HFF-Myc (cell line): ENCODE data around the gene SAPCD2.

Experiments
- DNase-seq: peaks from one replicate; pipeline ENCODE4 v3.0.0-alpha.2; 2011; ENCODE audit warnings: low read depth; ENCODE audit errors: extremely low read depth
- H3K4me3 ChIP-seq: replicated peaks from 2 replicates; pipeline ENCODE4 v1.5.1; 2011; ENCODE audit warnings: low read depth, mild to moderate bottlenecking, control low read depth, low read length
- CTCF ChIP-seq: IDR thresholded peaks from 2 replicates; pipeline ENCODE4 v1.5.1; 2012; ENCODE audit warnings: mild to moderate bottlenecking, low read depth, low read length, control low read depth; ENCODE audit errors: missing control alignments

SAPCD2 gene

DNA sequence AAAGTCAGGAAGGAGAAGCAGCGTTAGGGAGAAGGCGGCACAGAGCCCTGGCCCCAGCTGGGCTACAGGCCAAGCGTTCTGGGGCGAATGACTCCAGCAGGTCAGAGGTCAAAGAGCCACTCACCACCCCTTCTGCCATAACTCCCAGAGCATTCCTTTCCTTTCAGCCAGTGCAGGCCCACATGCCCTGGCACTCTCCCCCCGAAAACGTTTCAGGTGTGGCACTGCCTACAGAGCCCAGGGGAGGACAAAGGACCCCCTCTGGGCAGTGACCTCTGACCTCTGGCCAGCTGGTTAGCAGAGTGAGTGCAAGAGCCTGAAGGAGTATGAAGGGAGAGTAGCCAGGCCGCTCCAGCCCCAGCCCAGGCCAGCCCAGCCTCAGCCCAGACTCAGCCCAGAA, 47.2 kb downstream of the SAPCD2 start:
- no peak for TF ChIP-seq CTCF
- H3K4me3 ChIP-seq, result no peak overlapping the region
- DNase-seq, result no peak

- H3K4me3 ChIP-seq, result no peak overlapping the region
- no peak for DNase-seq
- TF ChIP-seq CTCF, result no peak
Observed at GRCh38 chr9:137022662-137023008, 47.7 kb downstream of the SAPCD2 start.

GRCh38 chr9:137021979-137022661, 48.2 kb downstream of the SAPCD2 start:
- peak; percentile 45 for DNase-seq
- H3K4me3 ChIP-seq, result no peak overlapping the region
- no peak for TF ChIP-seq CTCF

- no peak overlapping the region for H3K4me3 ChIP-seq
- DNase-seq, result no peak
- TF ChIP-seq CTCF, result no peak
Observed at GRCh38 chr9:137021568-137021978, 48.8 kb downstream of the SAPCD2 start.

GRCh38 chr9:137020771-137021567, 49.4 kb downstream of the SAPCD2 start:
- H3K4me3 ChIP-seq, result no peak overlapping the region
- no peak for DNase-seq
- no peak for TF ChIP-seq CTCF

- no peak for DNase-seq
- TF ChIP-seq CTCF, result no peak
- no peak overlapping the region for H3K4me3 ChIP-seq
Observed at GRCh38 chr9:137019891-137020683, 50.3 kb downstream of the SAPCD2 start.
